Naive thymus-derived CD4-positive, alpha-beta T cell (primary cell): ENCODE results near the gene RNF157. TPM values are rescaled to one million over a fixed set of nuclear protein-coding genes. Genes with fewer than 3 reads are reported as not detected.
"Not testable (repeated sequence)": the region's sequence is repeated elsewhere in the genome, so short reads cannot be mapped to it uniquely, and the experiment has no call there.

ENCODE experiments used
- ATAC-seq: fragments of 150-1000 bp; cut with Tn5 transposase; 2 replicates; pipeline ENCODE4 v1.10.0; 2021; ENCODE audit warnings: mild to moderate bottlenecking, moderate library complexity
- CTCF ChIA-PET: fragments of 350-600 bp; sonication (Branson Sonifier 250); formaldehyde crosslinking; loops from one replicate; lab custom pipeline; 2021; ENCODE audit warnings: antibody characterized with exemption; lab: Charles Lee
- POLR2A ChIA-PET: fragments of 350-600 bp; sonication (Branson Sonifier 250); formaldehyde crosslinking; loops from one replicate; lab custom pipeline; 2021; ENCODE audit warnings: antibody characterized with exemption, inconsistent platforms; lab: Charles Lee
- DNase-seq, 9 donors: peaks; one replicate each; pipeline versions ENCODE4 v3.0.0 to v3.0.0-alpha.2; 2020 to 2022; ENCODE audit warnings: mixed read lengths in 1 of 9
- H3K27ac ChIP-seq: one replicate; pipeline ENCODE4 v1.7.0; 2013; ENCODE audit warnings: mild to moderate bottlenecking, low read depth, low read length, moderate library complexity
- H3K27me3 ChIP-seq, 2 donors: one replicate each; pipeline ENCODE4 v1.7.0; 2013; ENCODE audit warnings: low read length in 2 of 2, mild to moderate bottlenecking in 2 of 2, moderate library complexity in 2 of 2; ENCODE audit not compliant: control insufficient read depth in 2 of 2, insufficient read depth in 2 of 2
- H3K36me3 ChIP-seq, 3 experiments: 1 replicate in 2 of 3; 2 replicates in 1 of 3; pipeline ENCODE4 v1.7.0; 2013; ENCODE audit warnings: low read length in 3 of 3, mild to moderate bottlenecking in 3 of 3, moderate library complexity in 1 of 3; ENCODE audit not compliant: insufficient read depth in 3 of 3, control insufficient read depth in 2 of 3
- H3K4me1 ChIP-seq, 2 donors: one replicate each; pipeline ENCODE4 v1.7.0; 2013; ENCODE audit warnings: low read length in 2 of 2, mild to moderate bottlenecking in 2 of 2, moderate library complexity in 1 of 2; ENCODE audit not compliant: control insufficient read depth in 2 of 2, insufficient read depth in 2 of 2
- H3K4me3 ChIP-seq: 2 replicates; pipeline ENCODE4 v1.7.0; 2013; ENCODE audit warnings: mild to moderate bottlenecking, low read length
- H3K9me3 ChIP-seq, 3 experiments: 1 replicate in 2 of 3; 2 replicates in 1 of 3; pipeline ENCODE4 v1.7.0; 2013; ENCODE audit warnings: low read length in 3 of 3; ENCODE audit not compliant: control insufficient read depth in 2 of 3
- H3K27ac Mint-ChIP-seq, 9 donors: one replicate each; pipeline ENCODE4 v1.8.0; 2020 to 2022; ENCODE audit warnings: mixed read lengths in 9 of 9, mild to moderate bottlenecking in 8 of 9, moderate library complexity in 5 of 9, inconsistent platforms in 2 of 9
- H3K27me3 Mint-ChIP-seq, 5 donors: one replicate each; pipeline ENCODE4 v1.8.0; 2021 to 2022; ENCODE audit warnings: mixed read lengths in 5 of 5, mild to moderate bottlenecking in 1 of 5
- H3K36me3 Mint-ChIP-seq, 5 donors: one replicate each; pipeline ENCODE4 v1.8.0; 2020 to 2022; ENCODE audit warnings: mixed read lengths in 5 of 5, mild to moderate bottlenecking in 3 of 5, inconsistent platforms in 1 of 5
- H3K4me1 Mint-ChIP-seq, 7 donors: one replicate each; pipeline ENCODE4 v1.8.0; 2020 to 2022; ENCODE audit warnings: mixed read lengths in 7 of 7, mild to moderate bottlenecking in 3 of 7, inconsistent platforms in 1 of 7
- H3K4me3 Mint-ChIP-seq, 10 donors: one replicate each; pipeline ENCODE4 v1.8.0; 2020 to 2022; ENCODE audit warnings: mild to moderate bottlenecking in 10 of 10, mixed read lengths in 10 of 10, moderate library complexity in 6 of 10, inconsistent platforms in 2 of 10
- H3K9me3 Mint-ChIP-seq, 11 donors: one replicate each; pipeline ENCODE4 v1.8.0; 2020 to 2022; ENCODE audit warnings: mixed read lengths in 11 of 11, mild to moderate bottlenecking in 4 of 11, inconsistent platforms in 1 of 11, moderate library complexity in 1 of 11
- intact Hi-C, 2 donors: fragments of 100-400 bp; cut with micrococcal nuclease; formaldehyde crosslinking; loops; one replicate each; pipeline ENCODE4 v1.15.1; 2023
- polyA plus RNA-seq, 2 donors: library from polyadenylated mRNA; unstranded; fragments of 300-500 nt; fragmentation: Illumina TruSeq; gene quantifications; one replicate each; pipeline ENCODE4 v1.2.3, GENCODE V29; 2021
- total RNA-seq, 6 experiments: library from RNA in 5 of 6; stranded (reverse) in 5 of 6; gene quantifications; 1 replicate in 5 of 6; 2 replicates in 1 of 6; pipeline ENCODE4 v1.2.3 and lab custom pipeline; 2021 to 2026

The RNF157 gene
- total and polyA plus RNA-seq, 7 experiments from 2014 or later = 10.4 to 96.3 (median 50.6) TPM

- peaks cover 21 to 46% of the 10 kb centered on the region in 2 donors for H3K4me1 ChIP-seq
- ATAC-seq (no peak), DNase-seq (no peak)
- Mint-ChIP-seq H3K4me3 (no peak overlapping the region), H3K9me3 (peaks cover 0 to 7% (median 3%) of the 10 kb centered on the region in 11 donors), H3K36me3 (peaks cover 0 to 14% (median 3%) of the 10 kb centered on the region in 5 donors), H3K27ac (peak overlapping the region in 3 of 9 donors; percentile 33 to 97 (median 66)), H3K4me1 (peaks cover 36 to 71% (median 62%) of the 10 kb centered on the region in 7 donors), H3K27me3 (no peaks in the 10 kb centered on the region)
- intact Hi-C loops = no loop called here
- no peaks in the 10 kb centered on the region for H3K36me3 ChIP-seq
- no peaks in the 10 kb centered on the region for H3K9me3 ChIP-seq
- ChIA-PET POLR2A (interaction anchor here (1.2 to 19.9 kb wide), 5 partner anchors 8 to 81 kb away, joined by 3 to 375 read pairs (median 240); partner anchors contain the start of genes RNF157 and UBALD2), CTCF (interaction anchor here (0.6 to 1.6 kb wide), 4 partner anchors 80 to 246 kb away, joined by 3 to 4 read pairs (median 3); no protein-coding TSS in a partner anchor)
- no peaks in the 10 kb centered on the region for H3K27me3 ChIP-seq
- H3K27ac ChIP-seq = no peak overlapping the region
- no peak overlapping the region for H3K4me3 ChIP-seq
Measured at GRCh38 chr17:76260220-76260619, 19.9 kb upstream of the RNF157 start.

GRCh38 chr17:76256430-76257050, 16.2 kb upstream of the RNF157 start:
- not testable (repeated sequence) for H3K9me3 Mint-ChIP-seq, H3K4me3 ChIP-seq, H3K36me3 ChIP-seq, H3K27me3 ChIP-seq, H3K27me3 Mint-ChIP-seq, H3K9me3 ChIP-seq
- peaks cover 30 to 41% of the 10 kb centered on the region in 2 donors for H3K4me1 ChIP-seq
- H3K4me1 Mint-ChIP-seq = peaks cover 20 to 66% (median 55%) of the 10 kb centered on the region in 7 donors
- POLR2A ChIA-PET = interaction anchor here (0.5 to 19.9 kb wide), 19 partner anchors 11 to 275 kb away, joined by 3 to 375 read pairs (median 6); partner anchors contain the start of genes RNF157 and UBALD2
- ATAC-seq = peak; percentile 70
- DNase-seq = peak in 7 of 9 donors; percentile 62 to 83 (median 74)
- CTCF ChIA-PET = interaction anchor here (0.6 to 1.5 kb wide), 10 partner anchors 10 to 242 kb away, joined by 3 to 5 read pairs (median 3); no protein-coding TSS in a partner anchor
- intact Hi-C loops = loop anchor here (1.0 kb wide), 2 partner anchors 8 to 9 kb away; partner anchors contain the start of gene UBALD2 (in 1 of the 2)
- H3K4me3 Mint-ChIP-seq = peak overlapping the region; percentile 62 to 88 (median 78)
- peaks cover 0 to 13% (median 4%) of the 10 kb centered on the region in 5 donors for H3K36me3 Mint-ChIP-seq
- peak overlapping the region; percentile 54 for H3K27ac ChIP-seq
- H3K27ac Mint-ChIP-seq = peak overlapping the region; percentile 75 to 98 (median 93)

- no peaks in the 10 kb centered on the region for H3K27me3 Mint-ChIP-seq
- H3K36me3 ChIP-seq = no peaks in the 10 kb centered on the region
- no peak for DNase-seq
- H3K4me3 Mint-ChIP-seq = peak overlapping the region; percentile 33 to 85 (median 63)
- H3K4me3 ChIP-seq = no peak overlapping the region
- H3K4me1 Mint-ChIP-seq = peaks cover 26 to 69% (median 57%) of the 10 kb centered on the region in 7 donors
- peak overlapping the region; percentile 54 for H3K27ac ChIP-seq
- H3K9me3 Mint-ChIP-seq = peaks cover 0 to 7% (median 3%) of the 10 kb centered on the region in 11 donors
- CTCF ChIA-PET = interaction anchor here (0.6 to 1.5 kb wide), 7 partner anchors 9 to 129 kb away, joined by 3 to 5 read pairs (median 4); no protein-coding TSS in a partner anchor
- H3K27ac Mint-ChIP-seq = peak overlapping the region; percentile 75 to 98 (median 93)
- POLR2A ChIA-PET = interaction anchor here (1.1 to 19.9 kb wide), 17 partner anchors 11 to 111 kb away, joined by 3 to 375 read pairs (median 7); partner anchors contain the start of genes RNF157 and UBALD2
- intact Hi-C loops = loop anchor here (1.0 kb wide), 2 partner anchors 8 to 9 kb away; partner anchors contain the start of gene UBALD2 (in 1 of the 2)
- ATAC-seq = no peak
- H3K4me1 ChIP-seq = peaks cover 33 to 47% of the 10 kb centered on the region in 2 donors
- no peaks in the 10 kb centered on the region for H3K27me3 ChIP-seq
- H3K9me3 ChIP-seq = no peaks in the 10 kb centered on the region
- H3K36me3 Mint-ChIP-seq = peaks cover 0 to 13% (median 4%) of the 10 kb centered on the region in 5 donors
Measured at GRCh38 chr17:76255801-76256429, 15.6 kb upstream of the RNF157 start.

- Mint-ChIP-seq H3K4me3 (peak overlapping the region in 5 of 10 donors; percentile 4 to 57 (median 29)), H3K4me1 (peaks cover 26 to 68% (median 55%) of the 10 kb centered on the region in 7 donors), H3K27ac (peak overlapping the region; percentile 34 to 88 (median 71)), H3K27me3 (no peaks in the 10 kb centered on the region), H3K36me3 (peaks cover 0 to 13% (median 4%) of the 10 kb centered on the region in 5 donors), H3K9me3 (peaks cover 0 to 7% (median 3%) of the 10 kb centered on the region in 11 donors)
- no peaks in the 10 kb centered on the region for H3K27me3 ChIP-seq
- H3K4me1 ChIP-seq = peaks cover 33 to 47% of the 10 kb centered on the region in 2 donors
- H3K27ac ChIP-seq = no peak overlapping the region
- no peak for ATAC-seq
- intact Hi-C loops = no loop called here
- no peaks in the 10 kb centered on the region for H3K36me3 ChIP-seq
- no peak overlapping the region for H3K4me3 ChIP-seq
- POLR2A ChIA-PET = interaction anchor here (0.7 to 19.9 kb wide), 9 partner anchors 9 to 74 kb away, joined by 3 to 375 read pairs (median 5); partner anchors contain the start of genes RNF157 and UBALD2
- H3K9me3 ChIP-seq = no peaks in the 10 kb centered on the region
- CTCF ChIA-PET = no interaction called here
- DNase-seq = no peak
Measured at GRCh38 chr17:76254275-76254674, 14.0 kb upstream of the RNF157 start.

- no peak overlapping the region for H3K27ac ChIP-seq
- H3K4me3 ChIP-seq = no peak overlapping the region
- POLR2A ChIA-PET = interaction anchor here (0.7 to 19.9 kb wide), 7 partner anchors 9 to 62 kb away, joined by 3 to 375 read pairs (median 5); partner anchors contain the start of genes RNF157 and UBALD2
- ATAC-seq (no peak), DNase-seq (no peak)
- H3K4me1 ChIP-seq = peaks cover 33 to 47% of the 10 kb centered on the region in 2 donors
- no peaks in the 10 kb centered on the region for H3K27me3 Mint-ChIP-seq
- H3K36me3 Mint-ChIP-seq = peaks cover 0 to 13% (median 4%) of the 10 kb centered on the region in 5 donors
- peaks cover 26 to 70% (median 53%) of the 10 kb centered on the region in 7 donors for H3K4me1 Mint-ChIP-seq
- H3K27me3 ChIP-seq = no peaks in the 10 kb centered on the region
- CTCF ChIA-PET = no interaction called here
- no peaks in the 10 kb centered on the region for H3K9me3 ChIP-seq
- H3K9me3 Mint-ChIP-seq = peaks cover 0 to 7% (median 3%) of the 10 kb centered on the region in 11 donors
- H3K36me3 ChIP-seq = no peaks in the 10 kb centered on the region
- H3K4me3 Mint-ChIP-seq = peak overlapping the region in 3 of 10 donors; percentile 29 to 57 (median 50)
- H3K27ac Mint-ChIP-seq = peak overlapping the region; percentile 34 to 88 (median 71)
- intact Hi-C loops = no loop called here
Measured at GRCh38 chr17:76253841-76254240, 13.5 kb upstream of the RNF157 start.
